Measurements from ENCODE around the gene FRAT2.

GRCh38 chr10:97365761-97366351 lies 31.3 kb upstream of the FRAT2 start:
- TF ChIP-seq POLR2A (IDR thresholded peaks at IDR 0.05; ENCODE audit: low read length) = no peak
- no peak for TF ChIP-seq GATA1 (IDR thresholded peaks at IDR 0.05; ENCODE audit: low read depth, low read length)
